HG03045 (cell line): ENCODE results near the gene PPM1A.

ENCODE experiments used
- ATAC-seq: cut with Tn5 transposase; IDR thresholded peaks from one replicate; pipeline ENCODE4 v1.9.1; 2021; ENCODE audit warnings: mild to moderate bottlenecking, moderate library complexity; ENCODE audit not compliant: unreplicated experiment

Gene PPM1A

DNA sequence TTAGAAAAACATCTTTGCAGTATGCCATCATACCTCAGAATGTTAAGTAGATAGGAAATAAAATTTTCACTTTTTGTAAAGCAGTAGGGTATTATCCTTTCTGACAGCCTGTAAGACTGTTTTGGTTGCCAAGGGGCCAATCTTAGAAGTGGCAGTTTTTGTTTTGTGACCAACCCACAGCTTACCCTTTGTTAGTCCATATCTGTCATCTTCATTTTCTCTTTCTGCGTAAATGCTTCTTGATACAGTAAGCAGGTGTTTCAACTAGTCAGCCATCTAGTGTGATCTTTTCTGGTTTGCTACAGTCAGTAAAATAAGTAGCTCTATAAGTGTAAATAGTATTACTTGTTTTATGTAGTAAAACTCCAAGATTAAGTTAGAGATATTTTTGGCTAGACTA lies 8.8 kb downstream of the PPM1A start:
- no peak for ATAC-seq

DNA sequence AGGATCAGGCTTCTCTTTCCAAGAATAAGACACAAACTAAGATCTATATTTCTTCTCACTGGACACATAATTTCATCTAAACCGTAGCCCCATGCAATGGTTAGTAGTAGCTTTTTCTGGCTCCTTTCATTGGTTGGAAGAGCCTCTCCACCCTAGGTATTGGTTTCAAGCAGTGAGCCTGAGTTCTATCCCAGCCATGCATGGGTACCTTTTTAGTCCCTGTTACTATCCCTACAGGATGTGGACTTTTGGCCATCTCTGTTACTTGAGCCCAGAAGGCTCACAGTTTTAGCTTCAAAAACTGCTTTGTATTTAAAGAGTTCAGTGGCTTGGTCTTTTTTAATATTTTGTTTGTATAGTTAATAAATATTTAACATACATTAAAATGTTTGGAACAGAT lies 16.1 kb downstream of the PPM1A start:
- no peak for ATAC-seq

DNA sequence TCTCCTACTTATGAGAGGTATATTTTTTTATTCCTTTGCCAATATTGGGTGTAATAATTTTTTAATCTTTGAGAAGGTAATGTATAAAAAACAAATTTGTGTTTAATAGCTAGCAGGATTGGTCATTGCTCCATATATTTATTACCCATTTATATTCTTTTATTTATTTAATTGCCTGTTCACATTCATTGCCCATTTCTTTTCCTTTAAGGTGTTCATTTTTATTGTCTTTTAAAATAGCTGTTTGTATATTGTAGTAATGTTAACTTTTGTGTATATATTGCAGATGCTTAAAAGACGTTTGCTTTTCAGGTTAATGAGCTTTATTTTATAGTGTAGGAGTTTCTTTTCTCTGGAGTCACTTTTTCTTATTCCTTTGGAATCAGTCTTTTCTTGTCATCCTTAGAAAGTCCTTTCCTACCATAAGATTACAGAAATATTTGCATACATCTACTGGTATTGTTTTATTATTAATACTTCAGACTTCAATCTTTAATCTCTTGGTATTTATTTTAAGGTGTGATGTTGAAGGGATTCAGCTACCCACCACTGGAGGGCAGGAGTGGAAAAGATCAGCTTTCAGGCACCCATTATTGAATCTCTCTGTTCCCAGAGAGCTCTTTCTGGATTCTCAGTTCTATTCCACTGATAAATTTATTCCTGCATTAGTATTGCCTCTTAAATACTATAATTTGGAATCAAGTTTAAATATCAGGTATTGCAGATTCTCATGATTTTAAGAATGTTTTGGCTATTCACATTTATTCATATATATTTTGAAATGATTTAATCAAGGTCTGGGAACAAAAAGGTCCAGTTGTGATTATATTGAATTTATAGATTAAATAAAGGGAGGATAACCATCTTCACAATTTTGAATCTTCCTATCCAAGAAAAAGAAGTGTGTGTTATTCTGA lies 17.3 kb downstream of the PPM1A start:
- ATAC-seq, result no peak

DNA sequence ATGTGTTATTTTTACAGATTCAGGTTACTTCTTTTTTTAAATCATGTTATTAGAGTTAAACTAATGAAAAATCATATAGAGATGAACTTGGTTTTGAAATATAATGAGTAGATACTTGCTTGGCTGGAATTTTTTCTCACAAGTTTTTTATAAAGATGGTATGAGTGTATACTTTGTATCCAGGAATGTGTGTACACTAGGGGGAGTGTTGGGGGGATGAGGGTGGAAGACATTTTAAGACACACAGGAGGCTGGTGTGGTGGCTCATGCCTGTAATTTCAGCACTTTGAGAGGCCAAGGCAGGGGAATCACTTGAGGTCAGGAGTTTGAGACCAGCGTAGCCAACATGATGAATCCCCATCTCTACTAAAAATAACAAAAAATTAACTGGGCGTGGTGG lies 23.2 kb downstream of the PPM1A start:
- ATAC-seq, result no peak

DNA sequence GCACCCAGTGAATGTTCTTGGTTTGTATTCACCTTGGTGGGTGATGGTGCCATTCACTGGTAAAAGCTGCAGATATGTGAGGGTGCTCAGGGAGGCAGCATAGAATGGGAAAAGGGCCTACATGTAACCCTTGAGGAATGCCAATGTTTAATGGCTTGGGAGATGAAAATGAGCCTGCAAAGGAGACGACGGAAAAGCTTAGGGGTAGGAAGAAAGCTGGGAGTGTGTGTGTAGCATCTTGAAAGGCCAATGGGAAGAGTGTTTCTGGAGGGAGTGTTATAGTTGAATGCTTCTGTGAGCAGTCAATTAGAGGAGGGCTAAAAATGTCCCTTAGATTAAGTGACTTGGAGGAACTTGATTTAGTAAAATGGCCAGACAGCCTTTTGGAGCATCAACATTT lies 24.9 kb downstream of the PPM1A start:
- no peak for ATAC-seq

DNA sequence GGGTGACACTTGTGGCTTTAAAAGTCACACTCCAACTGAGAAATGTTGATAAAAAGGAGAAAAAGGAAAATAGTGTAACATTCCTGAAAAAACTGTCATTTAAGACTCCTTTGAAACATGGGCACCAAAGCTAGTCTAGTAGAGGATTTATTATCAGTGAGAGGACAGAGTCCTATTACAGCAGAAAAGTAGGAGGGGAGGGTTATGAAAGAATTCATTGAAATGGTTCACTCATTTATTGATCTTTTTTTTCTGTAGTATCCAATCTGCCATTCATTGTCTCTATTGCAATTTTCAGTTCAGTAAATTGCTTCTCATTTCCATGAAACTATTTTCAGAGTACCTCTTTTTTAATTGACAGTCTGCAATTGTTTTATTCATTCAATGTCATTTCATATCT lies 25.4 kb downstream of the PPM1A start:
- no peak for ATAC-seq

DNA sequence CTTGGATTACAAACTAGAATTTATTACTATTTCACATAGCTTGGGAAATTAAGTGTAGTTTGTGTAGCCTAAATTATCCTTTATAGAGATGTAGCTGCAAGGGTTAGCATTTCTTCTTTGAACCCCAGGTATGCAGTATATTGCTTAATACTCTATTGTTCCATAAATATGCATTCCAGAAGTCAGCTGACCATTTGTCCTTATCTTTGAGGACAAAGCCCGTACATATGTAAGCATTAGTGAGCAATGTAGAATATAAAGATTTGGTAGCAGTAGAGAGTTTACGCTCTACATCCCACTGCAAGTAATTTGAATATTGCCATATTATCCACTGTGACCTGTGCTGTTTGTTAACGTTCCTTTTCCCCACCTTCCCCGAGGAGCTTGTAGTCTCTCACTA lies 26.9 kb downstream of the PPM1A start:
- no peak for ATAC-seq

DNA sequence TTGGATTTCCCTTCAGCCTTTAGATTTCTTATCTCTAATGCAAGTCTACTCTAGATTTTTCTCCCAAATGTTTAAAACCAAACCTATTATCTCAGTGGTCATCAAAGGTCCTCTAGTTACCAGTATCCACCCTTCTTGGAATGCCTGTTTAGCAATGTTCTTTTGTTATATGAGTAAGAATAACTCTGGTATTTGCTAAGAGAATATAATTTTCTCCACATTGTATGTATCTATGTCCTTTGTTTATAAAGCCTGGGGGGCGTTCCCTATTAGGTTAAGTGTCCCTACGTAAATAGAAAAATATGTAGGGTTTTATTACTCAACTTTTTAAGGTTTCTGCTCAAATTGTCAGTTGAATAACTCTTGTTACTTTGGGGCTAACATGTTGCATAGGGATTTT lies 27.3 kb downstream of the PPM1A start:
- no peak for ATAC-seq

DNA sequence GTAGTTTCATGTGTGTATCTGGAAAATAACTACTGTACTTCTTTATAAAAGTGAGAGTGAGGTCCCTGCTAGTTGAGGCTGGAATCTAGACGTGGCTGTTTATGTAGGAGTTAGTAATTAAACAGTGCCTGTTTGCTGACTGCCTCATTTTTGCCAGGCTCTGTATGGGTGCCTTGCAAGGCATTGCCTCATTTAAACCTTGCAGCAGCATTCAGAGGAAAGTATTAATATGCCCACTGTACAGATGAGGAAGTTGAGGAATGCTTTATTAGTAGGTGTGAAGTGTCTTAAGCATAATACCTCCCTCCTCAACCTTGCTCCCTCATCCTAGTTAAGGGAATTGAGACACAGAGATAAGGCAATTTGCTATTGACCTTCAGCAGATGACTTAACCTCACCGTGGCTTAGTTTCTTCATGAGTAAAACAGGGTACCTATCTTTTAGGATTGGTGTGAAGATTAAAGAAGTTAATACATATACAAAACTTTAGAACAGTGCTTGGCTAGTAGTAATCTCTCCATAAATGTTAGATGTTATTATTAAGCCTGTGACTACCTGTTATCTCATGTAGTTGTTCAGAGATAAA lies 28.7 kb downstream of the PPM1A start:
- ATAC-seq, result no peak

DNA sequence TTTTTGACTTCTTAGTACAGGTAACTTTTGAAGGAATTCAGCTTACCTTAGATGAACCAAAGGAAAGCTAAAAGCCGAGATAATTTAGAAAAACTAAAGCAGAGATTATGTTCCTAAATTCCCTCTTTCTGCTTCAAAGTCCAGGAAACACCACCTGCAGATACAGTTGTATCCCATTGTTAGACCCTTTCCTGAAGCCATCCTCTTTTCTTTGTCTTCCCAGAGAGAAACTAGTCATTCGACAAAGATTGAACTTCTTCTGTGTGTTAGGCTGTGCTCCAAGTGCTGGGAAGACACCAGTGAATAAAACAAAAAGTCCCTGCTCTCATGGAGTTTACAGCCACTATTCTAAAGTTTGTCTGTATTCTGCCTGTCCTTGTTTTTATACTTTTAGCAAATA lies 29.3 kb downstream of the PPM1A start:
- ATAC-seq, result no peak

DNA sequence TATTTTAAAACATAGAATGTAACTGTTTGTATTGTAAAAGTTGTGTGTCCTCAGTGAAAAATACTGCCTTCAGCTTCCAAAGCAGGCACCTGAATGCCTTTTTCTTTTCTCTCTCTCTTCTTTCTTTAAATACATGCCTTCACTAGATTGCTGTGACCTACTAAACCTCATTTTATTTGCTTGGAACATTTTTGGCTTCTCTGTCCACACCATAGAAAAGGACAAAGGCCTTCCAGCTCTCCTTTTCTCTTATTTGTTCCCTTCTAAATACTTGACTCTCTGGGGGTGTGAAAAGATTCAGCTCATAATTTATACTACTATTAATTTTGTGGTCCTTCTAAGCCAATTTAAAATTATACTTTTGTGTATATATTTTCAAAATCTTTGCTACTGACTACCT lies 38.4 kb downstream of the PPM1A start:
- ATAC-seq, result no peak

DNA sequence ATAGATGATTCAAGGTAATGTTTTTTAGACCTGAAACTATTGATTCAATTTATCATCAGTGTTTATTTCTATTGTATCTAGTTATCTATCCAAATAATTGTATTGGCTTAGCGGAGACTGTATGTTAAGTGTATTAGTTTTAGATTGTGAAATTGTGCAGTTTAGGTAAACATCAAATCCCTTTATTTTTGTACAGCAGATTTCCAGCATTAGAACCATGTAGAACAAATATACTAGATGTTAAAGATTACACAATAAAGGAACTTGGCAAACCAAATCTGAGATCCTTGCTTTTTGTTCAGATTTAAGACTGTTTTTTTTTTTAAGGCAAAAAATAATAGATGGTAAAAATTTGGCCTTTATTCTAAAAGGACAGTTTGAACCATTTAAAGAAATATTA lies 39.3 kb downstream of the PPM1A start:
- no peak for ATAC-seq

DNA sequence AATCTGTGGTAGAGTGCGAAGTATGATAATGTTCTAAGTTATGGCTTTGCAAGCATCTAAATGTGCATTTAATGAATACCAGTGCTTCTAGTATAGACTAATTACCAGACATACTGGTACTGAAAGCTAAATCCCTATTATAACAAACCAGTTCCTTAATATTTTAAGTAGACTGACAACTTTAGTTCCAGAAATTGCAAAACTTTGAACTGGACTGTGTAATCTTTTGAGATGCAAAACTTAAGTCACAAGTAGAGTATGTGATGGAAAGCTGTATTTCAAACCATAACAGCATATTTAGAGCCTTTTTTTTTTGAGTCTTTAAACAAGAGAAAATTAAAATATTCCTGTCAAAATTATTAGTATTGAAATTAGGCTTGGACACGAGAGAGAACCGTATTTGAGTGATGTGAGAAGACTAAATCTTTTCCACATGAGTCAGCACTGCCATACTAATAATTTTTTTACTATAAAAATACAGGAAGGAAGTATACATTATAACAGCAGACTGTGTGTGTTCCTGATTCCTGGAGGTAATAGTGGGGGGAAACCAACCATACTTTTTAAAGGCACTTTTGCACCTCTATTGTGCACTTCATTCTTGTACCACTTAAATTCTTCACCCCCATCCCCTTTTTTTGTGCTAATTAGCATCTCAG lies 45.5 kb downstream of the PPM1A start:
- no peak for ATAC-seq

DNA sequence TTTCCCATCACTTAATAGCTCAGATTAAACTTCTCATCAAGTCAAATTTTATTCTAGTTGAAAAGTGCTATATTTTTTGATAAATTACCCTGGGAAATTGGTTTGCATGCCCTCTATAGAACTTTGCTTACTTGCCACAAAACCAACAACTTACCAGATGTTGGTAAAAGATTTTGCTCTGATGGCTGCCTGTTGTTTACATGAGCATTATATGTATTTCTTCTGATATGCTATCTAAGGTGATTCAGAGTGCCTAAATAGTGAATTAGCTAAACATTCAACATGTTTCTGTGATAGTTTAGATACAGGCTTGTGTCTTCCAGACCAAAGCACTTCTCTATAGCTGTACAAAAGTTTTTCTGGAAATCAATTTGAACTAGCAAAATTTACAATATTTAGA lies 51.0 kb downstream of the PPM1A start:
- no peak for ATAC-seq

DNA sequence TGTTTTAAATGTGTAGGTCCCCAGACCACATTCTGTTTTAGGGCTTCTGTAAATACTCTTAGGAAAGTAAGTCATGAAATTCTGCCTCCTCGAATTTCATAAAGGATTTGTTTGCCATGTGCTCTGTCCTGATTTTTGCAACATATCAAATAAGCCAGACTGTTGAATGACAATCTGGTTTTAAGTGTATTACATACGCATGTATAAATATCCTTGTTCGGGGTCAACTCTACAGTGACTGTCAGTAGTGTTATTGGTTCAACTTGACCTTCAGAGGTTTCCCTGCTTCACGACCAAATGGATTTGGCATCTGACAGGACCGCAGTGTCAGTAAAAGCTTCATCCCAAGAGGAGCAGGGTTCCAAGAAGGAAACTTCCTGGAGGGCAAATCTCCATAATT lies 52.7 kb downstream of the PPM1A start:
- no peak for ATAC-seq

DNA sequence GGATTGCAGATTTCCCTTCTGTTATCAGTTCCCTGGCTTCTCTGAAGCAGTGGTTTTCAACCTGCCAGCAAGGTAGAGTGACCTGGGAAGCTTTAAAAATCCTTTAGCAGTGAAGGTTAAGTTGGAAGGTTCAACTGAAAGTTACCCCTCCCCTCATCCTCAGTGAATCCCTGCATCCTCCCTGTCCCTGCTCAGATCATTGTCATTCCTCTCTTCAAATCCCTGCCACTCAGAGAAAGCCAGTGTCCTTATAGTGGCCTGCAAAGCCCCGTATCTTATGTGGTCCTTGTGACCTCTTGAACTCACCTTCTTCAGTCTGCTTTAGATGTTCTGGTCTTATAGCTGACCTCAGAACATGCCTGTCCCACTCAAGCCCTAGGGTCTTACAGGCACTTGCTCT lies 53.6 kb downstream of the PPM1A start:
- ATAC-seq, result no peak

DNA sequence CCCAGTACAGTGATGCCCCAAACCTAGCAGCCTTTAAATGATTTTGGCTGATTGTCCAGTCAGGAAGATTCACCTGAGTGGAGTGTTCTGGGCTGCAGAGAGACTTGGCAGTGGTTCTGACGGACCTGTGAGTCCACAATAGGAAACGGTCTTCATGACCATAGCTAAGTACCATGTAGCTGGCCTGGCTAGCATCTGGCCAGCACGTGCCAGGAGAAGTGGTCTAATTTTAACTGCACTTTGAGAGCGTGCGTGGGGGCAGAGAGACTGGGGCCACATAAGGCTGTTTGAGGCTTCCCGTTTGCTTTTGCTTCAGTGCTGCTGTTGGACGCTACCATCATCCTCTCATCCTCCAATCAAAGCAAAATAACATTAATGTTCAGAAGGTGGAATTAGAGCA lies 54.7 kb downstream of the PPM1A start:
- ATAC-seq, result no peak

DNA sequence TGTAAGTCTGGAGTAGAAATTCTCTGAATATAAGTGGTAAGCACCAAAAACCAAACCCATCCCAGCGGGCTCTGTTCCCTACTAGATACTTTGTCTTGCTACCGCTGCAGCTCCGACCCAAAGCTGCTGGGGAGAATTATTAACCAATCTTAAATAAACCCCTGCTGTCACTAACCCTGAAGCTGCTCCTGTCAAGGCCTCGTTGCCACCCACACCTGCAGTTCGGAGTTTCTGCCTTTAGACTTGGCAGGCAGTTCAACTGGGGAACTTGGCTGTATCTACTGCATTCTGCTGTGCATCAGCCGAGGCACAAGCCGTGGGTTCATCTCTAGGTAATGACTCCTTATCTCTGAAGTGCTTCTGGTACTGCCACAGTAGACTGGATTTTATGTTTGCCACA lies 55.5 kb downstream of the PPM1A start:
- no peak for ATAC-seq

DNA sequence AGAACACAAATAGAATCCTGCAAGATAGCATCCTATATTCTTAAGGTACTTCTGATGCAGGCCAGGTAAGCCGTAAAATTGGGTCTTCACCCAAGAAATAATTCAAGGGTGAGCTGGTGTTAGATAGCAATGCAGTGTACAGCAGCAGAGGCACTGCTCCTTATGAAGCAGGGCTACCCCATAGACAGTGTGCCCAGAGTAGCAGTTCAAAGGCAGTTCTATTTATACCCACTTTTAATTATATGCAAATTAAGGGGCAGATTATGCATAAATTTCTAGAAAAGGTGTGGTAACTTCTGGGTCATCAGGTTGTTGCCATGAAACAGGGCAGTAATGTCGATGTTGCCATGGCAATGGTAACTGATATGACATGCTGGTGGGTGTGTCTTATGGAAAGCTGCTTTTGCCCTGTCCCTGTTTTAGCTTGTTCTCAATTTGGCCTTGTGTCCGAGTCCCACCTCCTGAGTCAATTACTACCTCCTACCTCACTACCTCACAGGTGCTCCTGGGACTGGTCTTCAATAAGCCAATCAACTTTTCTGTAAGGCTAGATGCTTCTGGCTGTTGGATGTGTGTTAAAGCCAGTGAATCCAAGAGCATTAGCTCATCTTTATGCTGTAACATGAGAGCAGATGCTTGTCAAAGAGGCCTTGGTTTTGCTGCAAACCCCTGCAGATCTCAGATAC lies 61.0 kb downstream of the PPM1A start:
- ATAC-seq, result no peak

DNA sequence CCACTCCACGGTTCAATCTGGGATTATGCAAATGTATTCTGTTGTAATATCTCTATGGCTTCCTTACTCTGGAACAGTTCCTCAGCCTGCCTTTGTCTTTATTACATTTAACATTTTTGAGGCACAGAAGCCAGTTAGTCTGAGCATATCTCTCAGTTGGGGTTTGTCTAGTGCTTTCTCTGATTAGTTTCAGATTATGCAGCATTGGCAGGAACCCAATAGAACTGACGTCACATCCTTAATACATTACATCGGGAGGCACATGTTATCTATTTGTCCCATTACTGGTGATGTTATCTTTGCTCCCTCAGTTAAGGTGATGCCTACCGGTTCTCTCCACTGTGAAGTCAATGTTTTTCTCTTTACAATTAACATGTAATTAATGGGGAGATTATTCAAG lies 62.4 kb downstream of the PPM1A start:
- ATAC-seq, result no peak

DNA sequence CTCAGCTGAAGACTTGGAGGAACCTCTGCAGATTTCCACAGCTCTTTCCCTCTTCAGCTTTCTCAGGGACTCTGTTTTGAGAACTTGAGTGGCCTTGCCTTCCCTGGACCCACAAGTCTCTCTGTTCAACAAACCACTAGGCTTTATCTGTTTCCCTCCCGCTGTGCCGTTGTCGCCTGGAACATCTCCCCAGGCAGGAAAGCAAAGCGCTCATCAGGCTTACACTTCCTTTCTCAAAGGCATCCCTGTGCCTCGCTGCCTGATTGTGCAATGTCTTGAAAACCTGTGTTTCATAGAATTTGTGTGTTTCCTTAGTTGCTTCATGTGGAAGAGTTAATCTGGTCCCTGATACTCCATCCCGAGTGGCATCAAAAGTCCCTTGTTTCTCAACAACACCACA lies 64.1 kb downstream of the PPM1A start:
- no peak for ATAC-seq
